ENCODE measurements around the gene OR4K2.
"Not testable (repeated sequence)": the region's sequence is repeated elsewhere in the genome, so short reads cannot be mapped to it uniquely, and the experiment has no call there.

DNA sequence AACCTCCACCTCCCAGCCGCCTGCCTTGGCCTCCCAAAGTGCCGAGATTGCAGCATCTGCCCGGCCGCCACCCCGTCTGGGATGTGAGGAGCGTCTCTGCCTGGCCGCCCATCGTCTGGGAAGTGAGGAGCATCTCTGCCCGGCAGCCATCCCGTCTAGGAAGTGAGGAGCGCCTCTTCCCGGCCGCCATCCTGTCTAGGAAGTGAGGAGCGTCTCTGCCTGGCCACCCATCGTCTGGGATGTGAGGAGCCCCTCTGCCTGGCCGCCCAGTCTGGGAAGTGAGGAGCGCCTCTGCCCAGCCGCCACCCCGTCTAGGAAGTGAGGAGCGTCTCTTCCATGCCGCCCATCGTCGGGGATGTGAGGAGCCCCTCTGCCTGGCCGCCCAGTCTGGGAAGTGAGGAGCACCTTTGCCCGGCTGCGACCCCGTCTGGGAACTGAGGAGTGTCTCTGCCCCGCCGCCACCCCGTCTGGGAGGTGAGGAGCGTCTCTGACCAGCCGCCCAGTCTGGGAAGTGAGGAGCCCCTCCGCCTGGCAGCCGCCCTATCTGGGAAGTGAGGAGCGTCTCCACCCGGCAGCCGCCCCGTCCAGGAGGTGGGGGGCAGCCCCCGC is 8.8 kb upstream of the OR4K2 start:
- TF ChIP-seq, protein P1, sequence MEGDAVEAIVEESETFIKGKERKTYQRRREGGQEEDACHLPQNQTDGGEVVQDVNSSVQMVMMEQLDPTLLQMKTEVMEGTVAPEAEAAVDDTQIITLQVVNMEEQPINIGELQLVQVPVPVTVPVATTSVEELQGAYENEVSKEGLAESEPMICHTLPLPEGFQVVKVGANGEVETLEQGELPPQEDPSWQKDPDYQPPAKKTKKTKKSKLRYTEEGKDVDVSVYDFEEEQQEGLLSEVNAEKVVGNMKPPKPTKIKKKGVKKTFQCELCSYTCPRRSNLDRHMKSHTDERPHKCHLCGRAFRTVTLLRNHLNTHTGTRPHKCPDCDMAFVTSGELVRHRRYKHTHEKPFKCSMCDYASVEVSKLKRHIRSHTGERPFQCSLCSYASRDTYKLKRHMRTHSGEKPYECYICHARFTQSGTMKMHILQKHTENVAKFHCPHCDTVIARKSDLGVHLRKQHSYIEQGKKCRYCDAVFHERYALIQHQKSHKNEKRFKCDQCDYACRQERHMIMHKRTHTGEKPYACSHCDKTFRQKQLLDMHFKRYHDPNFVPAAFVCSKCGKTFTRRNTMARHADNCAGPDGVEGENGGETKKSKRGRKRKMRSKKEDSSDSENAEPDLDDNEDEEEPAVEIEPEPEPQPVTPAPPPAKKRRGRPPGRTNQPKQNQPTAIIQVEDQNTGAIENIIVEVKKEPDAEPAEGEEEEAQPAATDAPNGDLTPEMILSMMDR (IDR thresholded peaks at IDR 0.05; ENCODE audit: insufficient read depth, low read length), result not testable (repeated sequence)
- TF ChIP-seq POLR2AphosphoS5 (IDR thresholded peaks at IDR 0.05; ENCODE audit: low read depth), result not testable (repeated sequence)

All from HL-60 (cell line).